Measurements from ENCODE around the gene GCHFR. TPM values are rescaled to one million over a fixed set of nuclear protein-coding genes. Genes with fewer than 3 reads are reported as not detected.

The GCHFR gene
- total and polyA plus RNA-seq, 12 donors = 2.2 to 10.8 (median 3.9) TPM

GRCh38 chr15:40773496-40773895 lies 9.6 kb downstream of the GCHFR start:
- H3K27me3 ChIP-seq = no peaks in the 10 kb centered on the region
- no peak overlapping the region for H3K4me3 ChIP-seq
- H3K9me3 ChIP-seq = no peaks in the 10 kb centered on the region
- H3K4me1 ChIP-seq = peaks cover 0 to 28% (median 10%) of the 10 kb centered on the region in 9 donors
- TF ChIP-seq CTCF (IDR thresholded peaks at IDR 0.05) = no peak
- DNase-seq (no peak), ATAC-seq (no peak)
- H3K27ac ChIP-seq = no peak overlapping the region
- 91 to 93% methylated on average over 8 of the region's 8 CpGs for WGBS, 2 donors
- intact Hi-C loops (cut with DNase I) = loop anchor here in 1 of 10 donors (10.0 kb wide), 1 partner anchor 99 kb away; no protein-coding TSS in a partner anchor
- H3K36me3 ChIP-seq = peaks cover 0 to 88% (median 58%) of the 10 kb centered on the region in 9 donors

GRCh38 chr15:40773902-40774301 lies 10.0 kb downstream of the GCHFR start:
- WGBS, 2 donors = 91 to 93% methylated on average over 6 of the region's 6 CpGs
- intact Hi-C loops (cut with DNase I) = loop anchor here in 1 of 10 donors (10.0 kb wide), 1 partner anchor 99 kb away; no protein-coding TSS in a partner anchor
- peaks cover 0 to 92% (median 62%) of the 10 kb centered on the region in 9 donors for H3K36me3 ChIP-seq
- H3K9me3 ChIP-seq = no peaks in the 10 kb centered on the region
- DNase-seq = no peak
- TF ChIP-seq CTCF (IDR thresholded peaks at IDR 0.05) = no peak
- H3K27me3 ChIP-seq = no peaks in the 10 kb centered on the region
- peaks cover 0 to 24% (median 7%) of the 10 kb centered on the region in 9 donors for H3K4me1 ChIP-seq
- ATAC-seq = no peak
- no peak overlapping the region for H3K27ac ChIP-seq
- no peak overlapping the region for H3K4me3 ChIP-seq

- Histone ChIP-seq H3K27me3 (no peaks in the 10 kb centered on the region), H3K9me3 (no peaks in the 10 kb centered on the region), H3K27ac (no peak overlapping the region), H3K36me3 (peaks cover 0 to 99% (median 66%) of the 10 kb centered on the region in 9 donors), H3K4me1 (peaks cover 0 to 13% (median 0%) of the 10 kb centered on the region in 9 donors), H3K4me3 (no peak overlapping the region)
- TF ChIP-seq CTCF (IDR thresholded peaks at IDR 0.05) = no peak
- 92 to 96% methylated on average over 10 of the region's 10 CpGs for WGBS, 2 donors
- no peak for ATAC-seq
- no peak for DNase-seq
- intact Hi-C loops (cut with DNase I) = loop anchor here in 1 of 10 donors (10.0 kb wide), 1 partner anchor 100 kb away; no protein-coding TSS in a partner anchor
These were observed 11.1 kb downstream of the GCHFR start for GRCh38 chr15:40775007-40775406.

- no peaks in the 10 kb centered on the region for H3K9me3 ChIP-seq
- DNase-seq (no peak), ATAC-seq (no peak)
- WGBS, 2 donors = 95 to 97% methylated on average over 14 of the region's 14 CpGs
- H3K27me3 ChIP-seq = no peaks in the 10 kb centered on the region
- H3K36me3 ChIP-seq = peaks cover 0 to 92% (median 66%) of the 10 kb centered on the region in 9 donors
- no peak overlapping the region for H3K4me3 ChIP-seq
- no peak for TF ChIP-seq CTCF (IDR thresholded peaks at IDR 0.05)
- H3K27ac ChIP-seq = no peak overlapping the region
- intact Hi-C loops (cut with DNase I) = loop anchor here in 1 of 10 donors (10.0 kb wide), 1 partner anchor 101 kb away; no protein-coding TSS in a partner anchor
- peaks cover 0 to 9% (median 0%) of the 10 kb centered on the region in 9 donors for H3K4me1 ChIP-seq
These were observed 12.1 kb downstream of the GCHFR start for GRCh38 chr15:40775740-40776536.

Measured in heart right ventricle (tissue), 16 donors.